ENCODE results near the gene TGFBI.

Gene TGFBI

DNA sequence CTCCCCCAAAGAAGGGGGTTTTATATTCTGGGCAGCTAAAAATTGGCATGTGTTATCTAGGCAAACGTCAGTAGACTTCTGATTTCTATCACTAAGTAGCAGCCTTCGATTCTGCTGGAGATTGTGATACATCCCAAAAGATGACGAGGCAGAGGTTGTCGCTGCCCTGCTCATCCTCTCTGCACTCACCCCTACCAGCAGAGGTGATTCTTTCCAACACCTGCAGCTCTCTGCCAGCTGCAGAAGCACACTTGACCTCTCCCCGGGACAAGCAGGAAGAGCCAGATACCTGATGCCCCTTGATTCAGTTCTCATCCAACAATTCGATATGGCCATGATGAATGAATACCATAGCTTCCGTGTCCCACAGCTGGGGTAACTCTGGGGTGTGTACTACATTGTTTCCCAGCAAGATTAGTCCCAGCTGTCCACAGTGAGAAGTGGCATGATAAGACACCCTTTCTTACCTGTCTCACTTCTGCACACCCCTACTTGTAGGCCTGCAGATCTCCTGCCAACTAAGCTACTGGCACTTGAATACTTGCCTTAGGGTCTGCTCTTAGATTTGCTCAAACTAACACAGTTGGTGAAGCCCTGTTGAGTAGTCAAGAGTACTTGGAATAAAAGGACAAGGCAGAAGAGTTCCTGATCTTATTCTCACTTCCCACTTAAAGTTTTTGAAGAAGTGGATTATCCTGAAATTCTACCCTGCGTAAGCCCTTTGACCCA lies 66.3 kb downstream of the TGFBI start:
- no peak for DNase-seq

DNA sequence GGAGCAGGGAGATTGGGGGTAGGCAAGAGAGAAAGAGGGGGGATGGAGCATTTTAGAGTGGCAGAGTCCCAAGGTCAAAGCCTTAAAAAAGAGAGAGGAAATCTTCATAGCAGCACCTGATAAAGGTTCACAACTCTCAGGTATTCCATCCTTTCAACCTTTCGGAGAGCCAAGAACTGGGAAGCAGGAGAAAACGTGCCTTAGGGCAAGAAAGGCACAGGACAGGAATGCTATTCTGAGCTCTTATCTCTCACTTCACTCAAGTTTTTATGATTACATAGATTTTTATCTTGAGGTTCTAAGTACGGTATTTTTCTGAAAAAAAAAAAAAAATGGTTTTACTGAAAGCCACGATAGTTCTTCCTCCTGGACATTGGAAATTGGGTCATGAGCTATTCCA lies 69.4 kb downstream of the TGFBI start:
- DNase-seq = no peak

DNA sequence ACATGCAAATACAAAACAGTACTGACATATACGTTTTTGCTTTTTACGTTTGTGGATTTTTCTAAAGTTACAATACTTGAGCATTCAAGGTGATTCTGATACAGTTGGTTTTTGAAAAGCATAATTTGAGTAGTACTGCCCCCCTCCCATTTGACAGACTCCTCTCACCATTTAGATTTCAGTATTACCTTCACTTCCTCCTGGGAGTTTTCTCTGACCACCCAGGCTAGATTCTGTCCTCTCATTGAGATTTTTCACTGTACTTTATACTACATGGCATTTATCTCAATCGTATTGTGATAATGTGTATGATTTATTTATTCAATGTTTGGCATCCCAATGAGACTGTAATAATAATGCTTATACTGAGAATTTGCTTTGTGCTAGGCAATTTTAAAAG lies 71.1 kb downstream of the TGFBI start:
- no peak for DNase-seq

DNA sequence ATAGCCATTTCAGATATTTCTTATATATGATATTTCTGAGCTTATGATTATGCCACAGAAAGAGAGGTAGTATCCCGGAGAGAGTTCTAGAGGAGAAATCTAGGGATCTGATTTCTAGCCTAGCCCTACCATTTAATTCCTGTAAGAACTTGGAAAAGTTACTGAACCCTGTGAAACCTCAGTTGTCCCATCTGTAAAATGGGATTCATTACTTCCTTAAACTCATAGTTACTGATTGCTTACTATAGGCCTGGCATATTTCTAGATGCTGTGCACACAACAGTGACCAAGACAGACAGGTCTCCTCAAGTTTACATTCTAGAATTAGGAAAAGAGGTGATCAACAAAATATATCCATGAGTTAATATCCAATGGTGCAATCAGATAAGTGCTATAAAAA lies 73.1 kb downstream of the TGFBI start:
- no peak for DNase-seq

DNA sequence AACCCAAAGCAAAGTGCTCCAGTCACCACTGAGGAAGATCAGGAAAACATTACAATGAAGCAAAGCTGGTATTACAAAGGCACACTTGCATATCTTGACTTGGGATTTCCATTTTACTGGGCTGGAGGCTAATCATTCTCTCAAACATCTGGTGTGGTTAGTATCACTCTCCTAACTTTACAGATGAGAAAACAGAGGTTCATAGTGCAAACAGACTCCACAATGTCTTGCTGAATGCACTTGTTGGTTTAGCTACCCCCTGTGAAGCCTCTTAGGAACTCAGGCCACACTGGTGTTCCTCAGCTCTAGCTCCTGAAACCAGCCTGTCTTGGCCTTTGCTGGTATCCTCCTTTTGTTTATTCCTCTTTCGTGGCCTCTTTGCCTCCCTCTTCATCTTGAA lies 74.3 kb downstream of the TGFBI start:
- DNase-seq = no peak

DNA sequence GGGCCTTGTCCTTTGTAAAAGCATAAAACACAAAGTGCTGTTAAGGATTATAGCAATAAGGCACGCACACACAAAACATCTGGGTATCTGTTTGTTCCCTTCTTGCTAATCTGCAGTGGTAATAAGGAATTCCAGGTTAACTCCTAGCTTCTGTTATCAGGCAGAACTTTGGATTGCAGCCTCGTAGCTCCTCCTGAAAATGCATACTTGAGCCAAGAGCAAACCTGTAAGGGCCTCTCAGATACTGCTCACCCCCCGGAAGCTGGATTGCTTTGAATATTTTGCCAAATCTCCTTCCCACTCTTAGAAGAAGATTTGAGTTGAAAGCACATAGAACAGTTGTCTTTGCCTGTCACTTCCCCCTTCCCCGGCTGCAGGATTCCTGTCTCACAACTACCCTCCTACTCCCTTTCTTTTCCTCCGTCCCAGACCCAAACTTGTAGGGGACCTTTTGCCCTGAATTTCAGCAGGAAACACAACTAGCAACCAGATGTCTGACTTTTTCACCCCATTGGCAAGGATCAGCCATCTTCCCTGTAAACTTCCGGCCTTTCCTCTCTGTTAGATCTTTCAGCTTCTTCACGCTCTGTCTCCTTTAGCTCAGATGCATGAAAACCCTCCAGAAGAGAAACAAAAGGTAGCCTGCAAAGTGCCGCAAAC lies 75.6 kb downstream of the TGFBI start:
- DNase-seq = no peak

DNA sequence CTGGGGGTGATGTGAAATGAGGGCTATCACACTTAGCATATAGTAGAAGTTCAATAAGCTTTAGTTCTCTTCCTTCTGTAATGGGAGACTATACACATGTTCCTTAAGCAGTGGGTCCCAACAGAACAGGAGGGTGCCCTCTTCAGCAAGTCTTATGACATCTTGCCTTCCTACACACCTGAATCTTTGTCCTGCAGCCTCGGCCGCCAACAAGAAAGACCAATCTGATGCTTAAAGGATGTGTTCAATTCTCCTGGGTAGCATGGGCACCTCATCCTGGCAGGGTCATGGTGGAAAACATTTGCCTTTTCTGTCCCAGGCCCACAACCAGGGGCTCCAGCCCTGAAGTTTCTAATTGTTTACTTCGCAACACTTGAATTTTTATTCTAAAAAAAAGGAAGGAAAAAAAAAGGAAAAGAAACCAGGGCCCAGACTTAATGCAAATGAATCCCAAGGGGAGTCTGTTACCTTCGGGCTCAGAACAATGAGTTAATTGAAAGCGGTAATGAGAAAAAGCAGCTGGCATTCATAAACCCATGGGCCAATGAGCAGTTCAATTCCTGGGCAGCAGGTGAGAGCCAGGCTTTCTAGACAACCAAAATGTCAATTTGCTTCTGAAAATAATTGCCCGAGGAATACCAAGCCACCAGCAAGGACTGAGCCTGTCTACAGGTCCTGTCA lies 77.7 kb downstream of the TGFBI start:
- DNase-seq = no peak

DNA sequence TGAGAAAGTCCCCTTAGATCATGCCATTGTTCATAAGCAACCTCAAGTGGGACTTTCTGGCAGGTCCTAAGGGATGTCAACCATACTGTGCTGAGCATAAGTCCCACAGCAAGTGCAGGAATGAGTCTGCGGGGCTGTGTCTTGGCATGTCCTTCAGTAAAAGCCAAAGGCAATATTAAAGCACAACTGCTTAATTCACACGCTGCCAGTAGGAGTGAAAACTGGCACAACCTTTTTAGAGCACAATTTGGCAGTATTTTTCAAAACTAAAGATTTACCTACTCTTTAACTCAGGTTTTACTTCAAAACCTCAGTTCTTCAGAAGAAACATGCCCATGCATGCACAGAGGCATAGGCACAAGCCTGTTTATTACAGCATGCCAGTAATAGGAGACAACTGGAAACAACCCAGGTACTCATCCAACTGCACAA lies 79.4 kb downstream of the TGFBI start:
- DNase-seq = no peak

DNA sequence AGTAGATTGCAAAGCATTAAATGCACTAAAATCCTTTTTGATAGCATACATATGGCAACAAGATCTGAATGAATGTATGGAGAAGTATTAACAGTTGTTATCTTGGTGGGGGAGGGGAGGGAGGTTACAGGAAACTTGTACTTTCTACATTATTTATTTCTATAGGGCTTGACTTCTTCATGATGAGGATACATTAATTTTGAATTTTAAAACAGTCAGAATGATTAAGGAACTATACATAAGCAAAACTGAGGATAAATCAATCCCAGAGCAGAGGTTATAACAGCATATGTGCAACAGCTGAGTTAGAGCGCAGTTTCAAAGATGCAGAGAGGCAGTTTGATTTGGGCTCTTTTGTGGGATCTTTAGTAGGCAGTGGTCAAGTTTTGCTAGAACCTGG lies 80.0 kb downstream of the TGFBI start:
- no peak for DNase-seq

DNA sequence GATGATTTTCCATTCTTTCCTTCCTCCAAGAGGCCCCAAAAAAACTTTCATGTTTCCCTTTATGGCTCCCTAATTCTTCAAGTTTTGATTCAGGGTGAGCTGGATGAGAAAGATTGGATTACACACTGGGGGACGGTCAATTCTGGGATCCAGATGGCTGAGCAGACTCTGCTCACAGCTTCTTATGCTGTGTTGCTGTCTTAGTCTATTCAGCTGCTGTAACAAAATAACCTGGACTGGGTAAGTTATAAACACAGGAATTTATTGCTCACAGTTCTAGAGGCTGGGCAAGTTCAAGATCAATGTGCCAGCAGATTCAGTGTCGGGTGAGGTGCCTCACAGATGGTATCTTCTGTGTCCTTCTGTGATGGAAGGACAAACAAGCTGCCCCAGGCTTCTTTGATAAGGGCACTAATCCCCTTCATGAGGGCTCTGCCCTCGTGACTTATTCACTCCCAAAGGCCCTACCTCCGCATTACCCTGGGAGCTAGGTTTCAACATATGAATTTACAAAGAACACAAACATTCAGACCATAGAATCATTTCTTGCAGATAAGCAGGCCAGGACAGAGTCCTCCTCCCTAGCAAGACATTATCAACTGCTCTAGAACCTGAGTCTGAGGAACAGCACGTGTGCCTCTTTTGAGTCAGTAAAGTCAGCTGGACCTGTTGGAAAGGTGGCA lies 80.8 kb downstream of the TGFBI start:
- no peak for DNase-seq
